Ascending aorta (tissue), 2 donors: Measurements from ENCODE around the gene SENP8. TPM values are rescaled to one million over a fixed set of nuclear protein-coding genes. Genes with fewer than 3 reads are reported as not detected.

Source experiments
- DNase-seq, 2 donors: peaks; one replicate each; pipeline ENCODE4 v3.0.0-alpha.2; 2019; ENCODE audit warnings: low spot score in 2 of 2
- H3K27ac ChIP-seq, 2 donors: fragments of 200-600 bp; sonication (generic); one replicate each; pipeline ENCODE4 v1.5.1; 2016 to 2017; ENCODE audit warnings: mild to moderate bottlenecking in 1 of 2
- H3K27me3 ChIP-seq: fragments of 200-600 bp; sonication (generic); one replicate; pipeline ENCODE4 v1.5.1; 2017
- H3K36me3 ChIP-seq, 2 donors: fragments of 200-600 bp; sonication (generic); one replicate each; pipeline ENCODE4 v1.5.1; 2016
- H3K4me1 ChIP-seq, 2 donors: fragments of 200-600 bp; sonication (generic); one replicate each; pipeline ENCODE4 v1.5.1; 2016 to 2017; ENCODE audit warnings: mild to moderate bottlenecking in 1 of 2
- H3K4me3 ChIP-seq, 2 donors: fragments of 200-600 bp; sonication (generic); one replicate each; pipeline ENCODE4 v1.5.1; 2016 to 2017; ENCODE audit warnings: mild to moderate bottlenecking in 1 of 2
- H3K9me3 ChIP-seq, 2 donors: fragments of 200-600 bp; sonication (generic); one replicate each; pipeline ENCODE4 v1.5.1; 2016
- CTCF ChIP-seq, 3 experiments: fragments of 200-600 bp in 2 of 3; fragments of 450-650 bp in 1 of 3; sonication (generic) in 2 of 3; IDR thresholded peaks; one replicate each; pipeline ENCODE4 v1.5.1; 2016 to 2019; ENCODE audit warnings: antibody characterized with exemption in 3 of 3, mild to moderate bottlenecking in 1 of 3, moderate library complexity in 1 of 3
- intact Hi-C: fragments of 100-400 bp; cut with DNase I; formaldehyde crosslinking; loops from one replicate; pipeline ENCODE4 v1.15.1; 2023
- total RNA-seq: library from RNA; depleted of rRNA; stranded (reverse); fragments of >200 nt; gene quantifications from one replicate; pipeline ENCODE4 v1.1.0, GENCODE V29; 2016

Gene SENP8
- total RNA-seq, 1 donor from 2014 or later = 3.5 TPM

- Histone ChIP-seq H3K4me3 (no peak overlapping the region), H3K9me3 (no peaks in the 10 kb centered on the region), H3K36me3 (no peaks in the 10 kb centered on the region), H3K4me1 (peaks cover 0 to 4% of the 10 kb centered on the region in 2 donors), H3K27me3 (no peaks in the 10 kb centered on the region), H3K27ac (no peak overlapping the region)
- no peak for TF ChIP-seq CTCF (IDR thresholded peaks at IDR 0.05)
- intact Hi-C loops = no loop called here
- no peak for DNase-seq
Observed at GRCh38 chr15:72113347-72114031, 4.7 kb upstream of the SENP8 start.

- intact Hi-C loops = loop anchor here (5.0 kb wide), 1 partner anchor 355 kb away; the partner anchor contains the start of gene ARIH1
- peak overlapping the region; percentile 90 to 97 for H3K27ac ChIP-seq
- TF ChIP-seq CTCF (IDR thresholded peaks at IDR 0.05) = no peak
- peaks cover 0 to 10% of the 10 kb centered on the region in 2 donors for H3K4me1 ChIP-seq
- H3K4me3 ChIP-seq = peak overlapping the region; percentile 74 to 87
- no peaks in the 10 kb centered on the region for H3K9me3 ChIP-seq
- H3K36me3 ChIP-seq = no peaks in the 10 kb centered on the region
- DNase-seq = peak in 1 of 2 donors; percentile 67
- no peaks in the 10 kb centered on the region for H3K27me3 ChIP-seq
Observed at GRCh38 chr15:72116731-72117485, 1.3 kb upstream of the SENP8 start.

GRCh38 chr15:72117486-72118016, 652 bp upstream of the SENP8 start:
- no peaks in the 10 kb centered on the region for H3K9me3 ChIP-seq
- peak; percentile 56 to 89 for DNase-seq
- H3K27me3 ChIP-seq = no peaks in the 10 kb centered on the region
- intact Hi-C loops = loop anchor here (1.0 to 5.0 kb wide), 4 partner anchors 38 to 355 kb away; partner anchors contain the start of genes ARIH1 and PARP6
- H3K36me3 ChIP-seq = no peaks in the 10 kb centered on the region
- peaks cover 0 to 10% of the 10 kb centered on the region in 2 donors for H3K4me1 ChIP-seq
- peak overlapping the region; percentile 90 to 97 for H3K27ac ChIP-seq
- peak overlapping the region; percentile 74 to 87 for H3K4me3 ChIP-seq
- TF ChIP-seq CTCF (IDR thresholded peaks at IDR 0.05) = no peak

GRCh38 chr15:72124218-72124617, 6.0 kb downstream of the SENP8 start:
- DNase-seq = no peak
- no peak overlapping the region for H3K4me3 ChIP-seq
- intact Hi-C loops = no loop called here
- H3K4me1 ChIP-seq = no peaks in the 10 kb centered on the region
- no peaks in the 10 kb centered on the region for H3K9me3 ChIP-seq
- H3K36me3 ChIP-seq = no peaks in the 10 kb centered on the region
- TF ChIP-seq CTCF (IDR thresholded peaks at IDR 0.05) = no peak
- no peaks in the 10 kb centered on the region for H3K27me3 ChIP-seq
- H3K27ac ChIP-seq = no peak overlapping the region

- Histone ChIP-seq H3K36me3 (no peaks in the 10 kb centered on the region), H3K27ac (no peak overlapping the region), H3K4me1 (no peaks in the 10 kb centered on the region), H3K9me3 (no peaks in the 10 kb centered on the region), H3K4me3 (no peak overlapping the region), H3K27me3 (no peaks in the 10 kb centered on the region)
- no peak for DNase-seq
- no peak for TF ChIP-seq CTCF (IDR thresholded peaks at IDR 0.05)
- intact Hi-C loops = no loop called here
Observed at GRCh38 chr15:72127724-72128322, 9.6 kb downstream of the SENP8 start.
